Ramos (cell line): ENCODE results near the gene OSM.

Experiments
- in situ Hi-C: fragments of 300-500 bp; cut with MboI; formaldehyde crosslinking; loops from one replicate; pipeline ENCODE4 v1.14.3; 2022; ENCODE audit warnings: low sequenced_read_pairs; ENCODE audit not compliant: unreplicated experiment

The OSM gene

DNA sequence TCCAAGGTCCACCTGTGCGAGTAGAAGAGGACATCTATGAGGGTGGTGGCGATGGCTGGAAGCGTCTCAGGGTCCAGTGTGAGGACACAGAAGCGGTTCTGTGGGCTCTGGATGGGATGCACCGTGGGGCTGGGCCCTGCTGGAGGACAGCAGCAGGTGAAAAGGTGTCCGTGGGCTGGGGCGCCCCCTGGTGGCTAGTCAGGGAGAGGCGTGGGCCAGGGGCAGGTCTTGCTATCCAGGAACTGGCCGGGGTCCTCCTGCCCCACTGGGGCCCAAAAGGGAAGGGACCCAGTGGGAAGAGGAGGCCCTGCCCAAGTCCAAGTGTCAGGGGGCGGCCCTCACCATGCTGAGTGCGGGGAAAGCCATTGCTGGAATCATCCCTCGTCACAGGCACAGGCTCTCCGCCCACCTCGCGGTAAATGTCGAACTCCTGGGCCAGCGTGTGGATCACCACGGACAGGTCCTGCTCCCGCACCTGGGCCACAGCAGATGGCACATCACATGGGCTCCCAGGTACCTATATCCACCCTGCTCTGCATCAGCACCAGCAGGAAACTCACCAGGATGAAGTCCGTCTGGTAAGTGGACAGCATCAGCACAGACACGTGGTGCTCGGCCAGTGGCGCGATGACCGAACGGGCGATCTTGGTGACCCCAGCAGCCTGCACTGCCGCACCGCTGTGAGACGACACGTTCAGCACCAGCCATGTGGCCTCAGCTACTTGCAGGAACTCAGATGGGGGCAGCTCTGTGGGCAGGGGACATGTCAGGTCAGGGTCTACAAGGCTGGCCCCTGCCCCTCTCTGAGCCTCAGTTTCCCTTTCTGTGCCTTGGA lies 20.4 kb upstream of the OSM start:
- in situ Hi-C loops = loop anchor here (5.0 to 10.0 kb wide), 3 partner anchors 100 to 198 kb away; partner anchors contain the start of gene RNF215

DNA sequence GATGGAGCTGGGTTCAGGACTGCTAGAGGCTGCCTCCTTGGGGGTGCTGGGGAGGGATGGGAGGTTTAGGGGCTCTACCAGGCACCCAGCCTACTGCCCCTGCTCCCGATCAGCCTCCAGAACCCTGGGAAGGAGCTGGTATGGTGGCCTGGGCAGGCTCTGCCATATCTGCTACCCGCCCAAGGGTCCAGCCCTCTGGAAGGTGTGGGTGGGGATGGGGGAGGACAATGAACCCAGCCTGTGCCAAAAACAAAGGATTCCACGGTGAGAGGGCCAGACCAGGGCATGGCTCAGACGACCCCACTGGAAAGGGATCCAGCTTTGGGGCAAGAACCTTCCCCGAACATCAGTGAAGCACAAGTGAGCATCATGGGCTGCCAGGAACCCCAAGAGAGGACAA lies 19.7 kb upstream of the OSM start:
- in situ Hi-C loops = loop anchor here (5.0 to 10.0 kb wide), 3 partner anchors 101 to 198 kb away; partner anchors contain the start of gene RNF215

DNA sequence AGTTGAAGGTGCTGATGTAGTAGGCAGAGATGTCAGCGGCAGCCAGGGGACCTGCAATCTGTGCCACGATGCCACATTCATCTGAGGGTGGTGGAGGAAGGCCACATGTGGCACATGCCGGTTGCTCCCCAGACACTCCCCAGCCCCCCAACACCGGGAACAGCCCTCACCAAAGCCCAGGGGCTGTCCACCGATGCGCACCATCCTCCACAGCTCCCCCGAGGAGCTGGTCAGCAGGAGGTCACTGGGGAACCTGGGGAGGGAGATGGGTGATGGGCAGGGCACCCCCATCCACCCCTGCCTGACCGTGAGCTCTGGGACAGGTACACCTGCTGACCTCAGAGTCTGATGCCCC lies 19.2 kb upstream of the OSM start:
- in situ Hi-C loops = loop anchor here (5.0 to 10.0 kb wide), 3 partner anchors 101 to 199 kb away; partner anchors contain the start of gene RNF215

DNA sequence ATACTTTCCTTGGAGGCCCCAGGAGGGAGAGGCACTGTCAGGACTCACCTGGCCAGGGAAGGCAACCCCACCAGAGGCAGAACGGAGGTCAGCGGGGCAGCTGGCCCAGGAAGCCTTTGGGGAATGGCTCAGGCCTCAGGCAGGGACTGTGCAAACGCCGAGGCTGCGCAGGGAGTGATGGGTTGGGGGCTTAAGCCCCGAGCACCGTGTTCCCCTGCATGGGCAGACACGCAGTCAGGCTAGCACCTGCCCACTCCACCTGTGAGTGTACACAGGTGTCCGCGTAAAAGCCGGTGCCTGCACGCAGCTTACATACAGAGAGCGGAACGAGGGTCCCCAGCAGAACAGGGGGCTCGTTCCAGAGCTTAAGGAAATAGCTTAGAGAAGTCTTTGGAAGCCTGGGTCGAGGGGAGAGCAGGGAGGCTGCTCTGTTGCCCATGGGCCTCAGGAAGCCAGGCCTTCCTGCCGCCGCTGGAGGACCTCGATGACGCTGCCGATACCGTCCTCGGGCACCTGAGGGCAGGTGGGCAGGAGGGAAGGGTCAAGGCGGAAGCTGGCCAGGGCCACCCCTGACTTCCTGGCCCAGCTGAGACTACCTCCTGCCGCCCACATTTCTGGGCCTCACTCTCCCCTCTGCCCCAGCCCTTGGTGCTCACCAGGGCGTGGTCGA lies 18.7 kb upstream of the OSM start:
- in situ Hi-C loops = loop anchor here (5.0 to 10.0 kb wide), 3 partner anchors 102 to 199 kb away; partner anchors contain the start of gene RNF215

DNA sequence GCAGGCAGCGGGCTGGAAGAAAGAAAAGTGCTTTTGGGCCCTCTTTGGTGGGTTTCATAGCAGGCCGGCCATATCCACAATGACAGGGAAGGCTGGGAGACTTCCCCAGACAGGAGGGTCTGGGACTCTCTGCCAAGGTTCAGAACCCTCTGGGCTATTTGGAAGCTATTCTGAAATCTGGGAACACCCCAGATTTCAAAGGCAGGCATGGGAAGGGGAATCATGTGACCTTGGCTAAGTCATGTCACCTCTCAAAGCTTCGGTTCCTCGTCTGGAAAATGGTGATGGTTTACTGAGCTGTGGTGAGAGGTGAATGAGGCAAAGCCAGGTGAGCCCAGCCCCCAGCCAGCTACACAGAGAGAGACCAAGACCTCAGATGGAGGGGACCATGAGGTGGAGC lies 18.0 kb upstream of the OSM start:
- in situ Hi-C loops = loop anchor here (5.0 to 10.0 kb wide), 3 partner anchors 103 to 200 kb away; partner anchors contain the start of gene RNF215

DNA sequence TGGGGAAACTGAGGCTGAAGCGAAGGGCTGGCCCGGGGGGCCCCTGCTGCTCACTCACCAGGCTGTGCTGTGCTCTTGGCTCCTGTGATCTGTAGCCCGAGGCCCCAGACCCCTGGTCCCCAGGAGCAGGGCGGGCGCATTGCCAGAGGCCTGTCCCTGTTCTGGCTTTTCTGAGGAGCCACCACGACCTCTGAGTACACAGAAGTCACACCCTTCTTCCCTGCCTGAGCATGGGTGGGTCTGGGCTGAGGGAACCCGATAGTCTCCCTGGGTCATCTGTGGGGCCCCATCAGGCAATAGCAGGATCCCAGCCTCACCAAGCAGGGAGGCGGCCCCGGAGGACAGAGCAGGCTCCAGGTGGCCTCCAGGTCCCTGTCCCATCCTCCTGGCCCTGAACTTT lies 17.5 kb upstream of the OSM start:
- in situ Hi-C loops = loop anchor here (10.0 kb wide), 2 partner anchors 179 to 201 kb away; no protein-coding TSS in a partner anchor

DNA sequence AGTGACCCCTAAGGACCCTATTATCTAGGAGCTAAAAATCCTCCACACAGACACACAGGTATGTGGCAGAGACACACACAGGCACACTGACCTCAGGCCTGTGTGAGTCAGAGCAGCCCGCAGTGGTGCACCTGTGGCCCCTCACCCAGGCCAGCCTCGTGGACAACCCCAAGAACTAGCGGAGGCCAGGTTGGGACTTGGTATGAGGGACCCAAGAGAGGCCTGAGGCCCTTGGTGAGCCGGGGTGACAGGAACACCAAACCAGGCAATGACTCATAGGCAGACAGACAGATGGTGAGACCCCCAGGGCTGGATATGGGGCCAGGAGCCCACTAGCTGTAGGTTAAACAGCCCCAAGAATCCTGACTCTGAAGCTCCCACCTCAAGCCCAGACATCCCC lies 16.7 kb upstream of the OSM start:
- in situ Hi-C loops = loop anchor here (10.0 kb wide), 2 partner anchors 179 to 201 kb away; no protein-coding TSS in a partner anchor

DNA sequence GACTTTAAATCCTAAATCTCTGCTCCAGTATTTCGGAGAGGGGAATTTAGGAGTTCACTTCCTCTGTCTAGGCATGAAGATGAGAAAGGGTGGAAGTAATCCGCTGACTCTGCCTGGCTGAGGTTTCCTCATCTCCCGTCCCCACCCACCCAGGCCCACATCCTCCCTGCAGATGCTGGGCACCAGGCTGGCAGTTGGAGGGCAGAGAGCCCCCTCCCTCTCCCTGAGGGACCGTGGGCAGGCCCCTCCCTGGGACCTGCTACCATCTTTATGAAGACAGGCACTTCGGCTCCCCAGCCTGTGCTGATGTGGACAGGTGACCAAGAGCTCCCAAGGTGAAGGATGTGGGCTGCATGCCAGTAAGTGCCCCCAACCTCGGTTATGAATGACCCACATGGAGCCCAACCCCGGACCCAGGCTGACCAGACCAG lies 16.0 kb upstream of the OSM start:
- in situ Hi-C loops = loop anchor here (10.0 kb wide), 2 partner anchors 178 to 202 kb away; no protein-coding TSS in a partner anchor

DNA sequence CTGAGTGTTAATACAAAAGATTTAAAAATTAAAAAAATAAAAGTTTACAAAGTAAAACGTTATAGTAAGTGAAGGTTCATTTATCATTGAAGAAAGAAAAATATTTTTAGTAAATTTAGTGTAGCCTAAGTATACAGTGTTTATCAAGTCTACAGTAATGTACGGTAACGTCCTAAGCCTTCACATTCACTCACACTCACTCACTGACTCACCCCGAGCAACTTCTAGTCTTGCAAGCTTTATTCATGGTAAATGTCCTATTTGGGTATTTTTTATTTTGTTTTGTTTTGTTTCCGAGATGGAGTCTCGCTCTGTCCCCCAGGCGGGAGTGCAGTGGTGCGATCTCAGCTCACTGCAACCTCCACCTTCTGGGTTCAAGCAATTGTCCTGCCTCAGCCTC lies 13.9 kb upstream of the OSM start:
- in situ Hi-C loops = loop anchor here (10.0 kb wide), 2 partner anchors 176 to 204 kb away; no protein-coding TSS in a partner anchor

DNA sequence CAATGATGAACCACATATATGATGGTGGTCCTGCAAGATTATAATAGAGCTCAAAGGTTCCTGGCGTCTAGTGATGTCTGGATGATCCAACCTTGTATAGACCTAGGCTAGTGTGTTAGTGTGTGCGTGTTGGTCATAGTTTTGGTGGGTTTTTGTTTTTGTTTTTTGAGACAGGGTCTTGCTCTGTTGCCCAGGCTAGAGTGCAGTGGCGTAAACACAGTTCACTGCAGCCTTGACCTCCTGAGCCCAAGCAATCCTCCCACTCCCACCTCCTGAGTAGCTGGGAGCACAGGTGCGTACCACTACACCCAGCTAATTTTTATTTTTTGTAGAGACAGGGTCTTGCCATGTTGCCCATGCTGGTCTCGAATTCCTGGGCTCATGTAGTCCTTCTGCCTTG lies 13.3 kb upstream of the OSM start:
- in situ Hi-C loops = loop anchor here (10.0 kb wide), 2 partner anchors 175 to 205 kb away; no protein-coding TSS in a partner anchor

DNA sequence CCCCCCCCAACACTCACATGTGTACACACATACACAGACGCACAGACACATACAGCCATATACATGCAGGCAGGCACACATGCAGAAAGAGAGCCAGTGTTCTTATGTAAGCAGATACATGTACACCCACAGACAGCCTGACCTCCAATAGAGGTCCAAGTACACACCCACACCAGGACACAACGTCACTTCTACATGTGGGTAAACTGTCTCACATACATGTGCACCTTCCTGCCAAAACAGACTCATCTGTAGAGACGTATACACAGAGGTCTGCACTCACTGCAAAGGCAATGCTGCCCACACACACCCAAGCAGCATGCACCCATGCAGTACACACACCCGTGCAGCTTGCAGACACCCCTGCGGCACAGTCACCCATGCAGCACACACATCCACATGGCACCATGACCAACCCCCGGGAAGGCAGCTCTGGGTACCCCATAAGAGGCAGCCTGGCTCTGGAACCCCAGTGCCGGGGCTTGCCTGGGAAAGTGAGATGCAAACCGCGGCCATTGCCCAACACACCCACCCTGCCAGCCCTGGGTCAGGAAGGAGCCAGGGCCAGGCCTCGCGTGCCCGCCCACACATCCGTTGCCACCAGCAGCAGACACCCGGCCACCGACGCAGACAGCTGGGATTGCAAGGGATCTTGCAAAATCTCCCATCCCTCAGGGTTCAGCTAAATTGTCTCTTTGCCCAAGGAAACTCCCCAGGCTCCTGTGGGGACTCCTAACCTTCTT lies 12.6 kb upstream of the OSM start:
- in situ Hi-C loops = no loop called here

DNA sequence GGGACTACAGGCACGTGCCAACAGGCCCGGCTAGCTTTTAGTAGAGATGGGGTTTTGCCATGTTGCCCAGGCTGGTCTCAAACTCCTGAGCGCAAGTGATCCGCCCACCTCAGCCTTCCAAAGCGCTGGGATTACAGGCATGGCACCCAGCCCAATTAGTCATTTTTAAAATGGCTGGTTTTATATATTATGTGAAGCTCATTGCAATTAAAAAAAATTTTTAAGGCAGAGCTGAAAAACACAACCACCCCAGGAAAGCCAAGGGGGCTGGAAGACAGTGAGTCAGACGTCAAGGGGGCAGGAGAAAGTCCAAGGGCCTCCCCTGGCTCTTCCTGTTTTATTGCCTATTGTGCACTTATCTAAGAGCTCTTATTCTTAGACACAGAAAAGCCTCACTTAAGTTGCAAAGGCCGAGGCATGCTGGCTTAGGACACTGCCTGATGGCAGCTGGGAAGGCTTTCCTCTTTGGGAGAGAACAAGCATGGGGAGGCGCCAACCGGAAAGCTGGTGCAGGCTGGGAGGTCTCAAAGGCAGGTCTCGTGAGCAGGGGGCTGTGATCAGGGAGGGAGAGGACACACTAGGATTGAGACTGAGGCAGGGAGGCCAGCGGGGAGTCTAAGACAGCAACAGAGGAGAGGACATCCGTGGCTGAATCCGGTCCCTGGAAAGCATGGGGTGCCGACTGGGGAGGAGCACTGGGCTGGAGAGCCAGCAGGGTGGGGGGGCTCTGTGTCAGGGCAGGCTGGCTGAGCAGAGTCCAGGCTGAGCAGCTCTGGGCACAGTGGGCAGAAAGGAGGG lies 11.1 kb upstream of the OSM start:
- in situ Hi-C loops = no loop called here

DNA sequence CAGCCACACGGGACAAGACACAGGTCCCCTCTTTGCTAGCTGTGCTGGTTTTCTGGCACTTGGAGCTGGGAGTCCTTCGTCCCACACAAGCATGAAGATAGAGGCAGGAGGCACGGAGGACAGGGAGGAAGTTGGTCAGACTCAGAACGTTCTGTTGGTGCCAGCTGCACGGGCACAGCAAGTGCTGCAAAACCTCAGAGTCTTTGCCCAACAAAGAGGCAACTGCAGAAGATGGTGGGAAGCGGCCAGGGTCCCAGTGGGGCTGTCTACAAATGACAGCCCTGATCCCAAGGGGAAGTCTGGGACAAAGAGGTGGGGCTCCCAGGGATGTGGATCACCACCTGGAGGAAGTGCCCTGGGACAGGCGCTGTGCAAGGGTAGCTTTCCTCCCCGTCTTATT lies 9.4 kb upstream of the OSM start:
- in situ Hi-C loops = no loop called here

DNA sequence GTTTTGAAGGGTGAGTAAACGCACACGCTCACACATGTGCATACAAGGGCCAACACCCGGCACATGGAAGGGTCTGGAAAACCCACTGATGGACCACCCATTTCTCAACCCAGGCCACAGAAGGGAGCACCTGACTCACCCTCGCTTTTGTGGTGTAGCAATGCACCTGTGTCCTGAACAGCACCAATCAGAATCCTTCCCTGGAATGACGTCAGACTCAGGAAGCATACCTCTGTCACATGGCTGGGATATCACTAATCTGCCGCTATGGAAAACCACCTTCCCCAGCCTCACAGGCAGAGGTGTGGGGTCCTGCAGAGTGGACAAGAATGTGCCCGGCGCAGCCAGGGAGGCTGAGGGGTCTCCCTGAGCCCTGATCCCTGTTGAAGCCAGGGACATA lies 9.0 kb upstream of the OSM start:
- in situ Hi-C loops = no loop called here

DNA sequence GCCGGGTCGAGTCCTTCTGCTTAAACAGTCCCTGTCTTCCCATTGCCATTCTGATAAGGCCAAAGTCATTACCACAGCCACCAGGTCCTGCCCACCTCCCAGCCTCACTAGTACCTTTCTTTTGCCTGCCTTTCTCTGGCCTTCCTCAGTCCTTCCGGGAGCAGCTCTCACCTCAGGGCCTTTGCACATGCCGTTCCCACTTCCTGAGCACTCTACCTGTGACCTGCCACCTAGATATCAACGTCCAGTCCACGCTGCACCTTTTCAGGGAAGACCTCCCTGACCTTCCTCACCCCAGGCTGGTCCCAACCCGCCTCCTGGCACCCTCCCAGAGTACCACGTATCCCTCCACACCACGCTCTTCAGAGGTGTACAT lies 7.8 kb upstream of the OSM start:
- in situ Hi-C loops = no loop called here

DNA sequence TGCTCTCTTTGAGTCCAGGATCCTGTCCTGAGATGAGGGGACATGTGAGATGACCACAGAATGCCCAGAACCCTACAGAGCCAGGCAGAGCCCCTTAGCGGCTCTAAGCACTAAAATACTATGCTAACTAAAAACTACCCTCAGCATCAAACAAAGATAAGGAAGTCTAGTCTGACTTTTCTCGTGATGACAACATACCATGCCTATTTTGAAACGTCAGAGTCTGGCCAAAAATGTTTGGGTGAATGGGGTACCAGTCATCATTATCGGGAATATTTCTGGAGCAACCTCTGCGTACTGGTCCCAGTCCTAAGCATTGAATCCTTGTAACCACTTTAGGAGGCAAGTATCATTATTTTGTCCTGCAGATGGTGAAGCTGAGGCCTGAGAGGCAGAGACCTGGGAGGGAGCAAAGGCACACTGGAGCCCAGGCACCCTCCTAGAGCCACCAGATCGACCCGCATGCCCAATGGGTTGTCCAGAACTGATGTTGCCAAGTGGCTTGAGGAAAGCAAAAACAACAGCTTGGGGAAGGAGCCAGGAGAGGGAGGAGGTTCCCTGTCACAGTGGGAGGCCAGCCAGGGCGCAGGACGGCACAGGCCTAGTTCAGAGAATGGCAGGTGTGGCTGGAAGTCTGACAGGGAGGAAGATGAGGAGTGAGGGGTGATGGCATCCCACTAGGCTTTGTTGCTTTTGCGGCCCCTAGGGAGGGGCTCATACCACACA lies 7.2 kb upstream of the OSM start:
- in situ Hi-C loops = no loop called here

DNA sequence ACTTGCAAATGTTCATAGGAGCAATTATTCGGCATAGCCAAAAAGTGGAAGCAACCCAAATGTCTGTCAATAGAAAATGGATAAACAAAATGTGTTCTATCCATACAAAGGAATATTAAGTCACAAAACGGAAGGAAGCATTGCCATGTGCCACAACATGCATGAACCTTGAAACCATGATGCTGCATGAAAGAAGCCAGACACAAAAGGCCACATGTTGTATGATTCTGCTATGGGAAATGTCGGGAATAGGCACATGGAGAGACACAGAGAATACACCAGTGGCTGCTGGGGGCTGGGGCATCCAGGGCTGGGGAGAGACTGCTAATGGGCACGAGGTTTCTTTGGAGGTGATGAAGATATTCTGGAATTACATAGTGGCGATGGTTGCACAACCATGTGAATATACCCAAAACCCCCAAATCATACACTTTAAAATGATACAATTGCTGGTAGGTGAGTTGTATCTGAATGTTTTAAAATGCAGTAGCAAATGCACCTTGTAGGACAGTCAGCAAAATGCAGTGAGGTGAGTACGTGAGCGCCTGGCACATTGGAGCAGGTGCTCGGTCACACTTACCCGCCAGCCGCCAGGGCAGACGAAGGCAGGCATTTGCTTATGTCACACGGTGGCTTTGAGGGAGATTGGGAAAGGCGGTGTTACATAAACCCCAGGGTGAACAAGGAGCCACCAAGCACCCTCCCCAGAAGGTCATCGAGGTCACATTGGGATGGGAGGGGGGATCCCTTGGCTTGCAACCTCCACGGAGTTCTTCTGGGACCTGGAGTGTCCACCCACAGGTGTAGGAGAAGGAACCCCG lies 6.3 kb upstream of the OSM start:
- in situ Hi-C loops = no loop called here

DNA sequence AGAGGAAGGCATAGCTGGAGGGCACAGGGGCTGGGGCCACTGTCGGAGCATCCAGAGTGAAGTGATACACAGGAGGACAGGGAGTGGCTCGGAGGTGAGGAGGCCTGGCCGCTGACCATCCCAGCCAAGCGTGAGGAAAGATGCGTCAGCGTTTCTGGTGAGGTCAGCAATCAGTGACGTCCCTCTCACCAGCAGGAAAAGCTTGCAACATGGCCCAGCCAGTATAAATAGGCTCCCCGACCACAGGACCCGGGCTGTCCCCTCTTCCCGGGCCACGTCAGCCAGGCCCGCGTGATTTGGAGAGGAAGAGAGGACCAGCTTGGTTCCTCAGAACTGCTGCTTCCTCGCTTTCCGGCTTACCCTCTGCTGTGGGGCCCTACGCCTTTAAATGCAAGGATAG lies 4.2 kb upstream of the OSM start:
- in situ Hi-C loops = no loop called here
